ENCODE measurements around the gene CNST. TPM values are rescaled to one million over a fixed set of nuclear protein-coding genes. Genes with fewer than 3 reads are reported as not detected.

CNST gene
- polyA plus RNA-seq, 1 donor (not counting 4 experiments of a cell fraction or from before 2014, with no cell fraction given): 9.8 TPM

DNA sequence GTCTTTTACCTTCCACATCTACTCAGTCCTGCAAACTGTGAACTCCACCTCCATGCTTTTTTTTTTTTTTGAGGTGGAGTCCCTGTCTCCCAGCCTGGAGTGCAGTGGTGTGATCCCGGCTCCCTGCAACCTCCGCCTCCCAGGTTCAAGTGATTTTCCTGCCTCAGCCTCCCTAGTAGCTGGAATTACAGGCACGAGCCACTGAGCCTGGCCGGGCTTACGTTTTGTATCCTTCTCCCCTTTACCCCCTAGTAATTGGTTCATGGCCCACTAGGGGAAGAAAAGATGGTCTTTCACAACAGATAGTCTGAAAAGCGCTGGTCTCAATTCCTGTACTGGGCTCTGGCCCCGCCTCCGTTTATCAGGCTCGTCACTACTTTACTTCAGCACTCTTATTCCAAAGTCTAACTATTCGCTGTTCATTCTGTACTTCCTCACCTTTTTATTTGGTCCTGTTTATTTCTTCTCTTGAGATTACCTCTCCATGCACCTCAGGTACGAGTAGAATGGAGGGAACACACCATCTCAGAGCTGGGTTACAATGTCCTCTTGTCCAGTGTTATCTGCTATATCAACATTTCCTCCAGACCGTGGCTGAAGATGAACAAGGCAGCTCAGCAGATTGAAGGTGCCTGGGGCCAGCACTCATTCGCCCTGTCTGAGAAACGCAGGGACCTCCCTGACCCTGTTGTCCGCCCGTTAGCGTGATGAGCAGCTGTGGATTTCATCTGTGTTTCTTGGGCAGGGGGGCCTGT is 16.2 kb downstream of the CNST start:
- Histone ChIP-seq H3K27ac (ENCODE audit: control insufficient read depth, insufficient read depth, low read length) (no peak overlapping the region), H3K4me2 (ENCODE audit: control insufficient read depth, extremely low read depth, insufficient read depth, low read depth, low read length) (no peak overlapping the region), H3K4me3 (ENCODE audit: control insufficient read depth in 2 of 3, extremely low read depth in 1 of 3, insufficient read depth in 2 of 3, low read depth in 1 of 3, low read length in 3 of 3) (no peak overlapping the region), H3K4me1 (ENCODE audit: control insufficient read depth, extremely low read depth, insufficient read depth, low read length) (peaks cover 2% of the 10 kb centered on the region), H3K9me1 (ENCODE audit: control insufficient read depth, extremely low read depth, insufficient read depth, low read length) (no peaks in the 10 kb centered on the region), H3K79me2 (ENCODE audit: control insufficient read depth, insufficient read depth, low read length) (peaks cover 9% of the 10 kb centered on the region), H2AFZ (ENCODE audit: control insufficient read depth, low read length) (no peak overlapping the region), H3K9me3 (ENCODE audit: control insufficient read depth, low read depth, low read length) (no peaks in the 10 kb centered on the region), H3K9ac (ENCODE audit: control insufficient read depth, extremely low read depth, insufficient read depth, low read length) (no peak overlapping the region), H3K27me3 (ENCODE audit: control insufficient read depth, extremely low read depth, insufficient read depth, low read length) (no peaks in the 10 kb centered on the region), H4K20me1 (ENCODE audit: control insufficient read depth, extremely low read depth, insufficient read depth, low read length) (no peaks in the 10 kb centered on the region), H3K36me3 (ENCODE audit: control insufficient read depth in 2 of 2, extremely low read depth in 1 of 2, insufficient read depth in 2 of 2, low read length in 2 of 2) (no peaks in the 10 kb centered on the region)
- FAIRE-seq: no peak
- TF ChIP-seq EZH2 (IDR thresholded peaks at IDR 0.05; ENCODE audit: low read length) (no peak), CTCF (optimal IDR thresholded peaks at IDR 0.05 in 1 of 3, IDR thresholded peaks at IDR 0.05 in 1 of 3, conservative IDR thresholded peaks at IDR 0.05 in 1 of 3; ENCODE audit: extremely low read depth in 1 of 3, insufficient read depth in 2 of 3, low read length in 3 of 3) (no peak)
- dilution Hi-C loops (cut with MboI; ENCODE audit: extremely low pct_ligation_motif_present, low sequenced_read_pairs): no loop called here
- no peak for DNase-seq (ENCODE audit: low read depth, low spot score)

DNA sequence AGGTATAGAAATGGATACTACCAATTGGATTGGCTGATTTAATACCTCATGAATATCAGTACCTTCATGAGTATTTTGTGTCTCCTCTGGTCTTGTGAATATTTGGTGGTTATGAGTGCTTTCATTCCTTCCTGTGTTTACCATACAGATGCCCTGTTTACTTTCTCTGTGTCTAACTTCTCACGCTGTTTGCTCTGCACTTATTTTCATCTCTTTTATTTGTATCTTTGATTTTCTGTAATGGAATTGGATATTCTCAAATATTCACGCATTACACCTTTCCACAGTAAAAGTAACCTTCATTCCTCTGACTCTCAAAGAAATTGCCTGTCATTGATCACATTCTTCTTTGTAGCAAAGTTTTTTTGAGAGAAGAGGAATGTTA is 16.8 kb downstream of the CNST start:
- peaks cover 6% of the 10 kb centered on the region for H3K4me1 ChIP-seq (ENCODE audit: control insufficient read depth, extremely low read depth, insufficient read depth, low read length)
- H3K27me3 ChIP-seq (ENCODE audit: control insufficient read depth, extremely low read depth, insufficient read depth, low read length): no peaks in the 10 kb centered on the region
- no peak overlapping the region for H2AFZ ChIP-seq (ENCODE audit: control insufficient read depth, low read length)
- FAIRE-seq (no peak), DNase-seq (ENCODE audit: low read depth, low spot score) (no peak)
- no peaks in the 10 kb centered on the region for H3K9me1 ChIP-seq (ENCODE audit: control insufficient read depth, extremely low read depth, insufficient read depth, low read length)
- dilution Hi-C loops (cut with MboI; ENCODE audit: extremely low pct_ligation_motif_present, low sequenced_read_pairs): no loop called here
- H3K9ac ChIP-seq (ENCODE audit: control insufficient read depth, extremely low read depth, insufficient read depth, low read length): no peak overlapping the region
- no peaks in the 10 kb centered on the region for H4K20me1 ChIP-seq (ENCODE audit: control insufficient read depth, extremely low read depth, insufficient read depth, low read length)
- no peak overlapping the region for H3K4me3 ChIP-seq (ENCODE audit: control insufficient read depth in 2 of 3, extremely low read depth in 1 of 3, insufficient read depth in 2 of 3, low read depth in 1 of 3, low read length in 3 of 3)
- H3K4me2 ChIP-seq (ENCODE audit: control insufficient read depth, extremely low read depth, insufficient read depth, low read depth, low read length): no peak overlapping the region
- no peaks in the 10 kb centered on the region for H3K36me3 ChIP-seq (ENCODE audit: control insufficient read depth in 2 of 2, extremely low read depth in 1 of 2, insufficient read depth in 2 of 2, low read length in 2 of 2)
- TF ChIP-seq CTCF (optimal IDR thresholded peaks at IDR 0.05 in 1 of 3, IDR thresholded peaks at IDR 0.05 in 1 of 3, conservative IDR thresholded peaks at IDR 0.05 in 1 of 3; ENCODE audit: extremely low read depth in 1 of 3, insufficient read depth in 2 of 3, low read length in 3 of 3) (no peak), EZH2 (IDR thresholded peaks at IDR 0.05; ENCODE audit: low read length) (no peak)
- H3K79me2 ChIP-seq (ENCODE audit: control insufficient read depth, insufficient read depth, low read length): peaks cover 9% of the 10 kb centered on the region
- H3K9me3 ChIP-seq (ENCODE audit: control insufficient read depth, low read depth, low read length): no peaks in the 10 kb centered on the region
- no peak overlapping the region for H3K27ac ChIP-seq (ENCODE audit: control insufficient read depth, insufficient read depth, low read length)
